H1 (cell line): ENCODE measurements around the gene CKAP2L. TPM values are rescaled to one million over a fixed set of nuclear protein-coding genes. Genes with fewer than 3 reads are reported as not detected.

Source experiments
- CTCF ChIA-PET: fragments of 300-600 bp; sonication (Branson Sonifier 250); formaldehyde crosslinking; loops from one replicate; lab custom pipeline; 2021; ENCODE audit not compliant: partially characterized antibody; lab: Charles Lee
- POLR2A ChIA-PET: fragments of 300-600 bp; sonication (Branson Sonifier 250); formaldehyde crosslinking; loops from one replicate; lab custom pipeline; 2021; ENCODE audit warnings: inconsistent platforms; ENCODE audit not compliant: partially characterized antibody; lab: Charles Lee
- DNase-seq, 2 experiments: peaks; one replicate each; pipeline versions ENCODE4 v3.0.0 to v3.0.0-alpha.2; 2010 to 2022; ENCODE audit warnings: low spot score in 2 of 2, low read depth in 1 of 2, mixed read lengths in 1 of 2
- FAIRE-seq: peaks from 2 replicates; lab custom pipeline; 2011; peaks lifted over from hg19 to GRCh38; lab: Jason Lieb, UNC
- H2AFZ ChIP-seq: 2 replicates; pipeline ENCODE4 v1.8.1; 2012; ENCODE audit warnings: low read length, inconsistent platforms
- H2AK5ac ChIP-seq: 2 replicates; pipeline ENCODE4 v1.6.1; 2013; ENCODE audit warnings: low read depth, low read length
- H2BK120ac ChIP-seq: replicated peaks from 2 replicates; pipeline ENCODE3; 2013; ENCODE audit warnings: low read depth, low read length, inconsistent platforms
- H2BK12ac ChIP-seq: 2 replicates; pipeline ENCODE4 v1.6.1; 2013; ENCODE audit warnings: low read depth, low read length
- H2BK15ac ChIP-seq: 2 replicates; pipeline ENCODE4 v1.6.1; 2013; ENCODE audit warnings: low read length
- H2BK20ac ChIP-seq: 2 replicates; pipeline ENCODE4 v1.6.1; 2013; ENCODE audit warnings: low read length
- H2BK5ac ChIP-seq: 2 replicates; pipeline ENCODE4 v1.6.1; 2013; ENCODE audit warnings: low read depth, low read length
- H3K14ac ChIP-seq: 2 replicates; pipeline ENCODE4 v1.6.1; 2013; ENCODE audit warnings: inconsistent platforms; ENCODE audit not compliant: insufficient read length
- H3K18ac ChIP-seq: 2 replicates; pipeline ENCODE4 v1.6.1; 2013; ENCODE audit warnings: low read length; ENCODE audit errors: extremely low read depth
- H3K23ac ChIP-seq: 2 replicates; pipeline ENCODE4 v1.6.1; 2013; ENCODE audit warnings: inconsistent platforms; ENCODE audit not compliant: insufficient read length
- H3K23me2 ChIP-seq: 2 replicates; pipeline ENCODE4 v1.6.1; 2013; ENCODE audit warnings: low read depth, low read length
- H3K27ac ChIP-seq: 2 replicates; pipeline ENCODE4 v1.6.1; 2011; ENCODE audit warnings: low read depth, low read length, inconsistent platforms
- H3K27me3 ChIP-seq, 4 experiments: replicated peaks in 1 of 4; 1 replicate in 1 of 4; 2 replicates in 3 of 4; pipeline versions ENCODE4 v1.6.1 to v1.8.1; 2011 to 2013; ENCODE audit warnings: low read length in 3 of 4, mild to moderate bottlenecking in 3 of 4, inconsistent platforms in 2 of 4, mixed read lengths in 2 of 4, moderate library complexity in 1 of 4; ENCODE audit not compliant: control insufficient read depth in 3 of 4, insufficient read depth in 3 of 4; ENCODE audit errors: extremely low read depth in 1 of 4
- H3K36me3 ChIP-seq, 4 experiments: 2 replicates each; pipeline versions ENCODE4 v1.6.1 to v1.8.1; 2011 to 2013; ENCODE audit warnings: mild to moderate bottlenecking in 4 of 4, low read length in 3 of 4, moderate library complexity in 2 of 4, control low read depth in 1 of 4, inconsistent platforms in 1 of 4; ENCODE audit not compliant: insufficient read depth in 4 of 4, control insufficient read depth in 2 of 4
- H3K4ac ChIP-seq: replicated peaks from 2 replicates; pipeline ENCODE3; 2013; ENCODE audit warnings: low read length, low read depth, mixed read lengths, inconsistent platforms; ENCODE audit not compliant: insufficient read length
- H3K4me1 ChIP-seq, 4 experiments: replicated peaks in 1 of 4; 1 replicate in 1 of 4; 2 replicates in 3 of 4; pipeline versions ENCODE4 v1.6.1 to v1.8.1; 2011 to 2013; ENCODE audit warnings: low read length in 3 of 4, inconsistent platforms in 2 of 4, mixed read lengths in 1 of 4; ENCODE audit not compliant: insufficient read depth in 4 of 4, control insufficient read depth in 3 of 4
- H3K4me2 ChIP-seq, 2 experiments: 2 replicates each; pipeline versions ENCODE4 v1.6.1 to v1.8.1; 2011 to 2013; ENCODE audit warnings: low read depth in 2 of 2, low read length in 2 of 2, control low read depth in 1 of 2, inconsistent platforms in 1 of 2, mild to moderate bottlenecking in 1 of 2; ENCODE audit not compliant: insufficient read depth in 1 of 2
- H3K4me3 ChIP-seq, 4 experiments: fragments of 200-600, 300-600 bp in 1 of 4; sonication (generic), shearing (Covaris generic), sonication (Bioruptor Twin) in 1 of 4; 2 replicates each; pipeline versions ENCODE4 v1.5.1 to v1.8.1; 2011 to 2016; ENCODE audit warnings: low read length in 4 of 4, low read depth in 3 of 4, control low read depth in 2 of 4, inconsistent platforms in 2 of 4, mild to moderate bottlenecking in 2 of 4, mixed read lengths in 1 of 4, moderate library complexity in 1 of 4; ENCODE audit not compliant: insufficient read depth in 2 of 4; ENCODE audit errors: extremely low read depth in 1 of 4
- H3K56ac ChIP-seq: replicated peaks from 2 replicates; pipeline ENCODE3; 2013; ENCODE audit warnings: low read depth, mild to moderate bottlenecking, mixed read lengths, low read length, inconsistent platforms; ENCODE audit not compliant: insufficient read length
- H3K79me1 ChIP-seq: 2 replicates; pipeline ENCODE4 v1.6.1; 2013; ENCODE audit warnings: low read depth, low read length, control low read depth
- H3K79me2 ChIP-seq, 2 experiments: 2 replicates each; pipeline versions ENCODE4 v1.6.1 to v1.8.1; 2012 to 2013; ENCODE audit warnings: low read length in 2 of 2, mild to moderate bottlenecking in 2 of 2, inconsistent platforms in 1 of 2; ENCODE audit not compliant: insufficient read depth in 2 of 2, control insufficient read depth in 1 of 2
- H3K9ac ChIP-seq, 4 experiments: replicated peaks in 1 of 4; 1 replicate in 1 of 4; 2 replicates in 3 of 4; pipeline versions ENCODE4 v1.6.1 to v1.8.1; 2011 to 2013; ENCODE audit warnings: low read depth in 3 of 4, low read length in 3 of 4, control low read depth in 2 of 4, mild to moderate bottlenecking in 2 of 4, moderate library complexity in 2 of 4, inconsistent platforms in 1 of 4; ENCODE audit errors: extremely low read depth in 1 of 4
- H3K9me3 ChIP-seq, 2 experiments: 2 replicates each; pipeline versions ENCODE4 v1.6.1 to v1.8.1; 2012 to 2013; ENCODE audit warnings: mild to moderate bottlenecking in 2 of 2, moderate library complexity in 2 of 2, control low read depth in 1 of 2, inconsistent platforms in 1 of 2, low read depth in 1 of 2, low read length in 1 of 2, mixed read lengths in 1 of 2; ENCODE audit not compliant: insufficient read depth in 2 of 2
- H4K20me1 ChIP-seq, 2 experiments: replicated peaks in 1 of 2; 2 replicates each; pipeline versions ENCODE3 to v1.8.1; 2011 to 2013; ENCODE audit warnings: inconsistent platforms in 2 of 2, low read length in 2 of 2, mild to moderate bottlenecking in 1 of 2; ENCODE audit not compliant: insufficient read depth in 2 of 2, control insufficient read depth in 1 of 2
- H4K5ac ChIP-seq: 2 replicates; pipeline ENCODE4 v1.6.1; 2013; ENCODE audit warnings: low read length, low read depth, mixed read lengths, inconsistent platforms; ENCODE audit not compliant: insufficient read length
- H4K8ac ChIP-seq: 2 replicates; pipeline ENCODE4 v1.8.0; 2013; ENCODE audit warnings: mild to moderate bottlenecking, moderate library complexity, low read length, inconsistent platforms; ENCODE audit not compliant: insufficient read depth; ENCODE audit errors: extremely low read depth
- H4K91ac ChIP-seq: replicated peaks from 2 replicates; pipeline ENCODE3; 2013; ENCODE audit warnings: low read length, mixed read lengths, inconsistent platforms; ENCODE audit not compliant: insufficient read length
- ASH2L ChIP-seq: fragments of 200-600, 300-600 bp; sonication (generic); IDR thresholded peaks from one replicate; pipeline ENCODE4 v1.7.1; 2017; ENCODE audit warnings: low read length
- CEBPB ChIP-seq: IDR thresholded peaks from 2 replicates; pipeline ENCODE4 v1.6.1; 2012; ENCODE audit warnings: low read depth, low read length
- CREB1 ChIP-seq: IDR thresholded peaks from 2 replicates; pipeline ENCODE4 v1.6.1; 2012; ENCODE audit warnings: inconsistent platforms
- EP300 ChIP-seq, 2 experiments: IDR thresholded peaks; 1 replicate in 1 of 2; 2 replicates in 1 of 2; pipeline ENCODE4 v1.6.1; 2011 to 2012; ENCODE audit warnings: low read depth in 2 of 2, low read length in 2 of 2, mild to moderate bottlenecking in 2 of 2, borderline replicate concordance in 1 of 2, inconsistent platforms in 1 of 2, moderate library complexity in 1 of 2
- GTF2F1 ChIP-seq: IDR thresholded peaks from 2 replicates; pipeline ENCODE4 v1.6.1; 2012; ENCODE audit warnings: low read depth, low read length, improper control_type of control experiment, borderline replicate concordance
- MAFK ChIP-seq: IDR thresholded peaks from 2 replicates; pipeline ENCODE4 v1.6.1; 2012; ENCODE audit warnings: low read depth, mild to moderate bottlenecking, improper control_type of control experiment, low read length
- NRF1 ChIP-seq: IDR thresholded peaks from 2 replicates; pipeline ENCODE4 v1.6.1; 2011; ENCODE audit warnings: mild to moderate bottlenecking, low read depth, low read length, improper control_type of control experiment
- RAD21 ChIP-seq, 2 experiments: IDR thresholded peaks in 1 of 2; conservative IDR thresholded peaks in 1 of 2; 2 replicates each; pipeline ENCODE4 v1.6.1; 2011; ENCODE audit warnings: low read depth in 2 of 2, low read length in 2 of 2, improper control_type of control experiment in 1 of 2, inconsistent platforms in 1 of 2, mild to moderate bottlenecking in 1 of 2, moderate library complexity in 1 of 2
- SIX5 ChIP-seq: IDR thresholded peaks from 2 replicates; pipeline ENCODE4 v1.6.1; 2011; ENCODE audit warnings: mild to moderate bottlenecking, low read depth, low read length
- SUZ12 ChIP-seq: fragments of 200-600 bp; sonication (generic); IDR thresholded peaks from 2 replicates; pipeline ENCODE4 v1.6.1; 2012; ENCODE audit warnings: mild to moderate bottlenecking, inconsistent platforms, low read length, moderate library complexity, mixed read lengths
- TBP ChIP-seq: IDR thresholded peaks from 2 replicates; pipeline ENCODE4 v1.6.1; 2011; ENCODE audit warnings: low read depth, low read length, improper control_type of control experiment
- TCF12 ChIP-seq: IDR thresholded peaks from 2 replicates; pipeline ENCODE4 v1.6.1; 2011; ENCODE audit warnings: low read depth, mild to moderate bottlenecking, low read length
- ZNF274 ChIP-seq: IDR thresholded peaks from 2 replicates; pipeline ENCODE4 v1.7.0; 2012; ENCODE audit warnings: low read length, borderline replicate concordance; ENCODE audit errors: extremely low read depth
- WGBS, 2 experiments: shearing (Covaris generic) in 1 of 2; methylation state at CpG; one replicate each; pipeline versions ENCODE4 v1.1.6 to v1.1.7; 2013 to 2015; ENCODE audit warnings: low lambda C conversion rate in 2 of 2, mixed read lengths in 2 of 2, inconsistent platforms in 1 of 2, low coverage in 1 of 2, missing lambda C conversion rate in 1 of 2; ENCODE audit not compliant: insufficient replicate concordance in 2 of 2, insufficient coverage in 1 of 2, insufficient read length in 1 of 2; ENCODE audit errors: extremely low coverage in 1 of 2, missing lambda C conversion rate in 1 of 2; 5-methylcytosine and 5-hydroxymethylcytosine counted together
- polyA plus RNA-seq, 7 experiments: library from polyadenylated mRNA; depleted of rRNA in 3 of 7; stranded (reverse) in 5 of 7; unstranded in 2 of 7; fragments of >200 nt in 5 of 7; fragments of 200-250 nt in 2 of 7; gene quantifications; 1 replicate in 5 of 7; 2 replicates in 1 of 7; 4 replicates in 1 of 7; pipeline versions ENCODE4 v1.2.1 to v1.2.3, GENCODE V29; 2011 to 2013; ENCODE audit warnings: missing spikeins in 2 of 7, mixed read lengths in 2 of 7
- total RNA-seq: library from RNA; stranded (reverse); fragmentation: NEBNext Ultra II Directional; extraction: Animal tissue kit (Norgen Biotek cat#: 25700); gene quantifications from 2 replicates; pipeline ENCODE4 v1.2.1, GENCODE V29; 2021
- TF ChIP-seq, protein P1 (sequence below): IDR thresholded peaks from 2 replicates; pipeline ENCODE4 v1.6.1; 2012; ENCODE audit warnings: inconsistent platforms

The CKAP2L gene
- total and polyA plus RNA-seq, 2 of the 8 experiments (the other 6 are each of a cell fraction or from before 2014, with no cell fraction given), result 2.5 to 20.7 TPM

DNA sequence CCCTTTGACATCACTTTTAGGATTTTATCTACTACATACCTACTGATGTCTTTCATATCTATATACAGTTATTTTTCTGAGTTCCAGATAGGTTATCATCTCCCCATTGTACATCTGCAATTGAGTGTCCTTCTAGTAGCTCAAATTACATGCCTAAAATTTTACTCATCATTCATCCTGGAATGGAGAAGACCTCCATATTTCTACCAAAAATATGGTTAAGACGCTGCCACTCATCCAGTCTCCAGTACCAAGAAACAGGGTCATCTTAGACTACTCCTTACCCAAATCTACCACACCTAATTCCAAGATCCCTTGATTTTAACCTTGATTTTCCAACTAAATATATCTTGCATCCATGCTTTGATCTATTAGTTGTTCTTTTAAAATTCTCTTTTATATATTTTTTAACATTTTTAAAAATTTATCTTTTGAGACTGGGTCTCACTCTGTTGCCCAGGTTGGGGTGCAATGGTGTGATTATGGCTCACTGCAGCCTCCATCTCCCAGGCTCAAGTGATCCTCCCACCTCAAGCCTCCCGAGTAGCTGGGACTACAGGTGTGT is 8.6 kb upstream of the CKAP2L start:
- Histone ChIP-seq H2BK15ac (no peak overlapping the region), H3K56ac (no peak overlapping the region), H2AFZ (no peak overlapping the region), H3K23ac (no peak overlapping the region), H3K9ac (no peak overlapping the region), H3K79me1 (no peaks in the 10 kb centered on the region), H4K8ac (no peak overlapping the region), H3K27ac (no peak overlapping the region), H2BK12ac (no peak overlapping the region), H2BK20ac (no peak overlapping the region), H3K36me3 (no peaks in the 10 kb centered on the region), H3K18ac (no peak overlapping the region), H4K5ac (no peak overlapping the region), H3K23me2 (no peaks in the 10 kb centered on the region; the same call in 1 of the 2 replicates), H2BK5ac (no peak overlapping the region), H3K79me2 (no peaks in the 10 kb centered on the region), H3K4ac (no peak overlapping the region), H3K9me3 (no peaks in the 10 kb centered on the region), H2BK120ac (no peak overlapping the region), H3K4me3 (no peak overlapping the region), H3K27me3 (no peaks in the 10 kb centered on the region), H4K91ac (no peak overlapping the region), H3K14ac (no peak overlapping the region), H4K20me1 (no peaks in the 10 kb centered on the region), H2AK5ac (no peak overlapping the region), H3K4me2 (no peak overlapping the region), H3K4me1 (no peaks in the 10 kb centered on the region)
- FAIRE-seq (no peak), DNase-seq (no peak)
- WGBS, 2 experiments, result 68% methylated on average over 2 of the region's 2 CpGs; no CpG with 5 or more reads in 1 of the 2 experiments
- ChIA-PET POLR2A (no interaction called here), CTCF (interaction anchor here (0.6 to 3.9 kb wide), 5 partner anchors 10 to 112 kb away, joined by 3 to 11 read pairs (median 4); no protein-coding TSS in a partner anchor)
- TF ChIP-seq CREB1, result no peak
- TF ChIP-seq SIX5, result no peak
- TF ChIP-seq CEBPB, result no peak
- TF ChIP-seq RAD21 (IDR thresholded peaks at IDR 0.05 in 1 of 2, conservative IDR thresholded peaks at IDR 0.05 in 1 of 2; ENCODE audit: low read depth in 2 of 2, low read length in 2 of 2), result no peak
- TF ChIP-seq GTF2F1, result no peak
- TF ChIP-seq TBP, result no peak
- no peak for TF ChIP-seq TCF12
- TF ChIP-seq NRF1, result no peak
- no peak for TF ChIP-seq MAFK
- TF ChIP-seq, protein P1, sequence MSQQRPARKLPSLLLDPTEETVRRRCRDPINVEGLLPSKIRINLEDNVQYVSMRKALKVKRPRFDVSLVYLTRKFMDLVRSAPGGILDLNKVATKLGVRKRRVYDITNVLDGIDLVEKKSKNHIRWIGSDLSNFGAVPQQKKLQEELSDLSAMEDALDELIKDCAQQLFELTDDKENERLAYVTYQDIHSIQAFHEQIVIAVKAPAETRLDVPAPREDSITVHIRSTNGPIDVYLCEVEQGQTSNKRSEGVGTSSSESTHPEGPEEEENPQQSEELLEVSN, result no peak
- TF ChIP-seq EP300 (IDR thresholded peaks at IDR 0.05; ENCODE audit: borderline replicate concordance in 1 of 2, low read depth in 2 of 2, low read length in 2 of 2), result no peak
- TF ChIP-seq ZNF274, result no peak
- TF ChIP-seq ASH2L, result no peak
- TF ChIP-seq SUZ12, result no peak
